Calu3 (cell line): ENCODE data around the gene RNF121. TPM values are rescaled to one million over a fixed set of nuclear protein-coding genes. Genes with fewer than 3 reads are reported as not detected.
A peak's percentile ranks its signal among the peaks of the same experiment; 100 is the strongest.

Experiments
- BruUV-seq: library from RNA; stranded (reverse); fragments of 400-500 nt; replicated peaks from 2 replicates; lab custom pipeline; 2021; lab: Mats Ljungman, UMichigan
- CTCF ChIA-PET: fragments of 300-600 bp; sonication (Branson Sonifier 250); formaldehyde crosslinking; loops from one replicate; lab custom pipeline; 2022; ENCODE audit warnings: antibody characterized with exemption; lab: Charles Lee
- DNase-seq: peaks from one replicate; pipeline ENCODE4 v3.0.0; 2022
- H3K27ac Mint-ChIP-seq: one replicate; pipeline ENCODE4 v1.8.0; 2022; ENCODE audit warnings: mixed read lengths; ENCODE audit not compliant: unreplicated experiment
- H3K27me3 Mint-ChIP-seq: one replicate; pipeline ENCODE4 v1.8.0; 2022; ENCODE audit warnings: mixed read lengths; ENCODE audit not compliant: unreplicated experiment
- H3K36me3 Mint-ChIP-seq: one replicate; pipeline ENCODE4 v1.8.0; 2022; ENCODE audit warnings: mild to moderate bottlenecking, moderate library complexity, mixed read lengths; ENCODE audit not compliant: insufficient read depth, unreplicated experiment
- H3K4me1 Mint-ChIP-seq: one replicate; pipeline ENCODE4 v1.8.0; 2022; ENCODE audit warnings: mild to moderate bottlenecking, low read depth, mixed read lengths; ENCODE audit not compliant: unreplicated experiment
- H3K4me3 Mint-ChIP-seq: one replicate; pipeline ENCODE4 v1.8.0; 2022; ENCODE audit warnings: mild to moderate bottlenecking, low read depth, moderate library complexity, mixed read lengths; ENCODE audit not compliant: unreplicated experiment
- H3K9me3 Mint-ChIP-seq: one replicate; pipeline ENCODE4 v1.8.0; 2022; ENCODE audit warnings: low read depth, mixed read lengths; ENCODE audit not compliant: unreplicated experiment
- CTCF ChIP-seq: fragments of 200-600 bp; IDR thresholded peaks from one replicate; pipeline ENCODE4 v1.8.0; 2022; ENCODE audit warnings: antibody characterized with exemption; ENCODE audit not compliant: unreplicated experiment
- intact Hi-C: fragments of 100-400 bp; cut with micrococcal nuclease; formaldehyde crosslinking; loops from one replicate; pipeline ENCODE4 v1.10.0; 2022; ENCODE audit not compliant: unreplicated experiment
- total RNA-seq: library from RNA; stranded (reverse); gene quantifications from 2 replicates; pipeline ENCODE4 v1.2.3, GENCODE V29; 2022

RNF121 gene
- total RNA-seq, 1 experiment from 2014 or later, result 51.7 TPM

GRCh38 chr11:72039031-72039855, 110.4 kb downstream of the RNF121 start:
- TF ChIP-seq CTCF, result no peak
- H3K4me1 Mint-ChIP-seq, result peaks cover 27% of the 10 kb centered on the region
- CTCF ChIA-PET, result interaction anchor here (0.7 to 1.6 kb wide), 7 partner anchors 8 to 392 kb away, joined by 3 to 4 read pairs (median 3); no protein-coding TSS in a partner anchor
- intact Hi-C loops, result no loop called here
- no TSS peak for BruUV-seq
- DNase-seq, result no peak
- H3K27me3 Mint-ChIP-seq, result no peaks in the 10 kb centered on the region
- no peak overlapping the region for H3K27ac Mint-ChIP-seq
- H3K4me3 Mint-ChIP-seq, result no peak overlapping the region
- no peaks in the 10 kb centered on the region for H3K9me3 Mint-ChIP-seq
- peaks cover 14% of the 10 kb centered on the region for H3K36me3 Mint-ChIP-seq

- no peak for TF ChIP-seq CTCF
- H3K9me3 Mint-ChIP-seq, result no peaks in the 10 kb centered on the region
Measured at GRCh38 chr11:72039856-72040401, 111.1 kb downstream of the RNF121 start.

GRCh38 chr11:72040491-72041363, 111.9 kb downstream of the RNF121 start:
- intact Hi-C loops, result loop anchor here (5.0 kb wide), 1 partner anchor 37 kb away; no protein-coding TSS in a partner anchor

More at GRCh38 chr11:72039856-72040401, 111.1 kb downstream of the RNF121 start:
- intact Hi-C loops, result loop anchor here (5.0 kb wide), 1 partner anchor 37 kb away; no protein-coding TSS in a partner anchor
- BruUV-seq, result no TSS peak
- Mint-ChIP-seq H3K36me3 (peaks cover 14% of the 10 kb centered on the region), H3K4me1 (peaks cover 27% of the 10 kb centered on the region), H3K27me3 (no peaks in the 10 kb centered on the region), H3K4me3 (no peak overlapping the region), H3K27ac (no peak overlapping the region)
- CTCF ChIA-PET, result interaction anchor here (0.7 to 1.8 kb wide), 9 partner anchors 14 to 144 kb away, joined by 3 to 14 read pairs (median 3); no protein-coding TSS in a partner anchor
- DNase-seq, result no peak

More at GRCh38 chr11:72040491-72041363, 111.9 kb downstream of the RNF121 start:
- DNase-seq, result peak; percentile 86
- TF ChIP-seq CTCF, result no peak
- Mint-ChIP-seq H3K27ac (no peak overlapping the region), H3K4me3 (no peak overlapping the region), H3K4me1 (peaks cover 27% of the 10 kb centered on the region), H3K27me3 (no peaks in the 10 kb centered on the region), H3K9me3 (no peaks in the 10 kb centered on the region), H3K36me3 (peaks cover 8% of the 10 kb centered on the region)
- CTCF ChIA-PET, result interaction anchor here (0.6 to 1.8 kb wide), 7 partner anchors 16 to 143 kb away, joined by 3 to 14 read pairs (median 4); no protein-coding TSS in a partner anchor
- BruUV-seq, result TSS peak; percentile 82
